Brain pericyte (primary cell): Measurements from ENCODE around the gene HDAC9.

ENCODE experiments used
- DNase-seq: peaks from one replicate; pipeline ENCODE4 v3.0.0-alpha.2; 2012; ENCODE audit warnings: low read depth, low spot score

HDAC9 gene

GRCh38 chr7:18494406-18494805 is 1.1 kb upstream of the HDAC9 start:
- no peak for DNase-seq

GRCh38 chr7:18494821-18495408 is 634 bp upstream of the HDAC9 start:
- no peak for DNase-seq

GRCh38 chr7:18496341-18496700 is 772 bp downstream of the HDAC9 start:
- DNase-seq: no peak

GRCh38 chr7:18497082-18497481 is 1.5 kb downstream of the HDAC9 start:
- DNase-seq: no peak

- DNase-seq: no peak
Measured at GRCh38 chr7:18497800-18498199, 2.3 kb downstream of the HDAC9 start.

GRCh38 chr7:18498341-18498740 is 2.8 kb downstream of the HDAC9 start:
- DNase-seq: no peak

- DNase-seq: no peak
Measured at GRCh38 chr7:18499407-18500177, 4.0 kb downstream of the HDAC9 start.

- DNase-seq: no peak
Measured at GRCh38 chr7:18503126-18503866, 7.7 kb downstream of the HDAC9 start.

GRCh38 chr7:18504965-18505364 is 9.4 kb downstream of the HDAC9 start:
- DNase-seq: no peak

- no peak for DNase-seq
Measured at GRCh38 chr7:18505870-18506460, 10.4 kb downstream of the HDAC9 start.

- no peak for DNase-seq
Measured at GRCh38 chr7:18508443-18509427, 13.2 kb downstream of the HDAC9 start.

- DNase-seq: no peak
Measured at GRCh38 chr7:18509481-18509880, 13.9 kb downstream of the HDAC9 start.

GRCh38 chr7:18511351-18512140 is 16.0 kb downstream of the HDAC9 start:
- no peak for DNase-seq

- DNase-seq: no peak
Measured at GRCh38 chr7:18513343-18513742, 17.8 kb downstream of the HDAC9 start.

- no peak for DNase-seq
Measured at GRCh38 chr7:18515067-18515466, 19.5 kb downstream of the HDAC9 start.

GRCh38 chr7:18517646-18518045 is 22.1 kb downstream of the HDAC9 start:
- DNase-seq: no peak

GRCh38 chr7:18518555-18518954 is 23.0 kb downstream of the HDAC9 start:
- DNase-seq: no peak

- DNase-seq: no peak
Measured at GRCh38 chr7:18520450-18521235, 25.1 kb downstream of the HDAC9 start.

GRCh38 chr7:18521236-18521589 is 25.7 kb downstream of the HDAC9 start:
- no peak for DNase-seq
